ENCODE data around the gene CADPS2. TPM values are rescaled to one million over a fixed set of nuclear protein-coding genes. Genes with fewer than 3 reads are reported as not detected.

CADPS2 gene
- polyA plus RNA-seq, 4 donors, result 38.1 to 59.8 (median 52.9) TPM

DNA sequence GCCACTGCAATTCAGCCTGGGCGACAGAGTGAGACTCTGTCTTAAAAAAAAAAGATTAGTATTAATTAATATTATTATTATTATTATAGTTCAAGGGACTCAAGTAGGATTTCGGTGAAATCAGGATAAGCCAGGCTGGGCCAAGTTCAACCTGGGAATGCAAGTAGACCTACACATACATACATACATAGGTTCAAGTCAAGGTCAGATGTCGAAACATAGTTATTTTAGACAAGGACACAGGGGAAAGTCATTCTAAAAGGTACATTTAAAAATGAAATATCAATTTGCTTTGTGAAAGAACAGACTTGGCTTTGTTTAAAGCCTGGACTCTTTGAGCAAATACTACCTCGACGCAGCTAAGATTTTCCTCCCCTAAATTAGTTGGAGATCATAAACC lies 336.7 kb downstream of the CADPS2 start:
- DNase-seq (ENCODE audit: low read depth in 4 of 4, low spot score in 3 of 4), result no peak

DNA sequence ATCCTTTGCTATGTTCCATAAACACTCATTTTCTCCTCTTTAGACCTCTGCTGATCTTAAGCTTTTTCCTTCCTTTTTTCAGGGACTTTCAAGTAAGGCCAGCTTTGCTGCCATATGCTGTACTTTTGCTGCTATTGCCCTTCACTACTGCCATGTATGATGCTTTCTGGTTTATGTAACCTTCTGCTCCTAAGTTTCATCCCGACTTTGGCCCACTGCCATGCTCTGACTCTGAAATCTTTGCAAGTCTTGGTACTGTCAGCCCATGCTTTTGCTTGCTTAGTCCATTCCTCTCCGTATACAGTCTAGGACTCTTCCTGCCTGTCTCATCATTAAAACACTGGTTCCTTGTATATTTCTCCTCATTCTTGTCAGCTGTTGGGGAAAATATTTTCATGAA lies 339.8 kb downstream of the CADPS2 start:
- no peak for DNase-seq (ENCODE audit: low read depth in 4 of 4, low spot score in 3 of 4)

DNA sequence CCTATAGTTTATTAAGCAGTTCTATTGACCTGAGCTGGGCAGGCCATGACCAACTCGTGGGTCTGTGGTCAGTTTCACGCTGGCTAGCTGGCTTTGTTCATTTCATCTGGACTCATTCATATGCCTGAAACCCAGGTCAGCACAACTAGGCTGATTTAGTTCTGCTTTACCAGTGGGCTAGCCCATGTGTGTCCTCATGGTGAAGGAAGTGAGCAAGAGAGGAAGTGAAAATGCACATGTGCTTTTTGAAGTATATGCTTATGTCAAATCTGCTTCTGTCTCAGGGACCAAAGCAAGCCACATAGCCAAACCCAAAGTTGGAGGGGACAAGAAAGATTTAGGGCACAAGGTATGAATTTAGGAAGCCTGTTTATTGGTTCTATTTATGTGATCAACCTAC lies 341.8 kb downstream of the CADPS2 start:
- no peak for DNase-seq (ENCODE audit: low read depth in 4 of 4, low spot score in 3 of 4)

DNA sequence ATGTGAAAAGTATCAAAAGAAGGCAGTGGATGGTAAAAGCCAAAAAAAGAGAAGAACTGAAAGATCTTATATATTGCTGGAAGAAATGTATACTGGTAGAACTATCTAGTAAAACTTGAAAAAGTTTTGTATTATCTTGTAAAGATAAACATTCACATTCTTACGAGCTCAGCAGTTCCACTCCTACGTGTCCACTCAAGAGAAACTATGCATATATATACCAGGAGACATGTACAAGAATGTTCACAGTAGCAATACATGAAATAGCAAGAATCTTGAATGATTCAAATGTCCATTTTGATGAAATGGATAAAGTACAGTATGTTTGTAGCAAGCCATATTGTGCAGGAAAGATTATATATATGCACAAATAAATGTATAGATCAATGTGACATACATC lies 342.4 kb downstream of the CADPS2 start:
- no peak for DNase-seq (ENCODE audit: low read depth in 4 of 4, low spot score in 3 of 4)

DNA sequence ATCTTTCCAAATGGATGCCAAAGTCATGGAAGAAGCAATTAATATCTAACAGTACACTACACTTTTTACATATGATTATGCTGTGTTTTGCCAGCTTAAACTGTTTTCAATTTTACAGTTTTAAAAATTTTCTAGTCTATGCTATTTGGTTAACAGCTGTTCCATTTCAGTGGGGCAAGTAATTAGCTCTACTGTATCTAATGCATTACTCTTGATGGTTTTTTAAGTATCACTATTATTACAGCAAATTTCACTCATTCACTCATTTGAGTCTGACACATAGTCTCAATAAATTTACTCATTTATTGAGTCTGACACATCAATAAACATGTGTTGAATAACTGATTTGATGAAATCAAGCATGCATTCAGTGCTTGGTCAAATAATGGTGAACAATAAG lies 343.1 kb downstream of the CADPS2 start:
- no peak for DNase-seq (ENCODE audit: low read depth in 4 of 4, low spot score in 3 of 4)

DNA sequence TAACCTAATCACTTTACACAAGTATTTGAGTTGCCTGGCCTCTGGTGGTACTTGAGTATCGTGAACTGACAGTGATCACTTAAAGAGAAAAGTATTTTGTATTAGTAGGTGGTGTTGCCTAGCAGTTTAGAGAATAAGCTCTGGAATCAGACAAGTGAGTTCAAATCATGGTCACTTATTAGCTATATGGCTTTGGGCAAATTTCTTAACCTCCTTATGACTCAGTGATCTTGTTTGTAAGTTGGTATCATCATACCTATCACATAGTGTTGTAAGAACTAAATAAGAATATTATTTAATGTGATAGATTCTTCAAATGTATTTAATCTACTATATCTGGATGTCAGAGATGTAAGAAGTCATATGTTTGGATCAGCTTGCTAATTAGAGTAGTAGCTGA lies 351.2 kb downstream of the CADPS2 start:
- no peak for DNase-seq (ENCODE audit: low read depth in 4 of 4, low spot score in 3 of 4)

DNA sequence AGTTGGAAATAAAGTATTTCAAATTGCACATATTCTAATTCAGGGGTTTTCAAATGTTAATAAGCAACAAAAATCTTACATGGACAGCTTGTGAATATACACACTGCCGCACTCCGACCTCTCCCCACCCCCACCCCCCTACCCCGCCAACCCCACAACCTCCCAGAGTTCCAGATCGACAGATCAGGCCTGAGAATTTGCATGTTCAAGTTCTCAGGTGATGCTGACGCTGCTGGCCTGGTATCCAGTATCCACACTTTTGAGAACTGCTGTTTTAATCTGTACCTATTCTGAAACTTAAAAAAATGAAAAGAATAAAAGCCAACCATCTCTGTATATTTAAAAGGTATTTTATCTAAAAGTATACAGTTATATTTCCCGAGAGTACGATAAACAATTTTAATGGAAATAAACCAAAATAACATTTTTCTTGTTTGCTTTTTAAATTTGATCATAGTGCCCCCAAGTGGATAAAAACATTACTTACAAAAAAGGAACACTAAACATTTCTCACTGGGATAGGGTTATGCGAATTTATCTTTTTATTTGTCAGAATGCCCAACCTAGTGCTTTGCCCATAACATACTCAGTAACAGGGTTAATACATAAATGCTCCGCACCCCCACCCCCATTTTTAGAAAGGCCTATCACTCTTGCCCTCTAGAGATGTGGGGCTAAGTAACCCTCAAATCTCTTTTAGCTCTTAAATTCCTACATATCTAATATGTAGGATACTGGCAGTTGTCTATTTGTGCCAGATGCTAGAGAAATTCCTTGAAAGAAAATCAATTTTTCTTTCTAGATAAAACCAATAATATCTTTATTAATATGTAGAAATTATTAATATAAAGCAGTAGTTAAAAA lies 353.6 kb downstream of the CADPS2 start:
- DNase-seq (ENCODE audit: low read depth in 4 of 4, low spot score in 3 of 4), result no peak

DNA sequence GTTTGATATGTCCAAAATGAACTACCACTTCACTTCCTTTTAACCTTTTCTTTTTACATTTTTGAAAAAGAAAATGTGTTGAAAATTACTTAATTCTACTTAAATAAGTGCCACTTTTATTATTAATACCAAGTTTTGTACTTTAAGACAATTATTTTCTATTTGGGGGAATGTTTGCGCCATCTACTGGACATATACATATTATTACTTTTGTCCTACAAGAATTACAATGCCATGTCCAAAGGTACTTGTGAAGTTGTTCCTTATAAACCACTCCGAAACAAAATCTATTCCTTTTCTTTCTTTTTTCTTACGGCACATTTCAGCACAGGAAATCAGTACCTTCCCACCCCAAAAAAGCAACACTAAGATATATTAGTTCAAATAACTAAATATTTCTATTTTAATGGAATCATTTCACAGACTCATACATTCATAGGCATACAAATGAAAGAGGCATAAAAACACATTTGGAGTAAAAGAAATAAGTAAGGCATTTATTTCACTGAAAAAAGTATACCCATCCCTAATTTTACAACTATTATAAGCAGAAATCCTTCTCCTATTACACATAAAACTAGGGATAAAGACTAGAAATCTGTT lies 357.3 kb downstream of the CADPS2 start:
- peak in 3 of 4 donors; percentile 23 to 30 (median 24) for DNase-seq (ENCODE audit: low read depth in 4 of 4, low spot score in 3 of 4)

DNA sequence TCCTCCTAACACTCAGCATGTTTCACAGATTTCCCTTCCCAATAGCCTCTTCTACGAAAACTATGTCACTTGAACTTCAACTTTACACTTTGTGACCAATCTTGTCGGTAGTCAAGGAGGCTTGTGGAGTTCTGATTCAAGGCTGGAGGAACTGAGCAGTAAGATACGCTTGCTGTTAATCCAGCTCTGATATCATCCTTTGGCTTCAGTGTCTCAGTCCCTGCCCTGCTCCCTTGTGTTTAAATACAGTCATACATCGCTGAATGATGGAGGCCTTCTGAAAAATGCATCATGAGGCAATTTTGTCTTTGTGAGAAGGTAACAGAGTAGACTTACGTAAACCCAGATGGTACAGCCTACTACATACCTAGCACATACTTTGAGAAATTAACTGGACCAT lies 360.9 kb downstream of the CADPS2 start:
- DNase-seq (ENCODE audit: low read depth in 4 of 4, low spot score in 3 of 4), result no peak

DNA sequence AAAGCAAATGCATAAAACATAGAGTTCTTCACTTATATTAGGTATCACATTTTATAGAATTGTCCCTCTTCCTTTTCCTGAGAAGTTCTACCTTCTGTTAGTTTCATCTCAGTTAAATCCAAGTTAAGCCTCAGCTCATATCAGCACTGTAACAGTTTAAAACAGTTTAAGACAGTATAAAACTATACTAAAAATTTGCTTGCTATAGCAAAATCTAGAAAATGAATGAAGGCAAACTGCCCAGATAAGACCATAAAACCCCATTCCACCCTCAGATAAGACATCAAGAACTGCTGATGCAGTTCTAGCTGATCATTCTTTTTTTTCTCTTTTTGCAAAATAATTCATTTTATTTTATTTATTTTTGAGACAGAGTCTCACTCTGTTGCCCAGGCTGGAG lies 364.5 kb downstream of the CADPS2 start:
- no peak for DNase-seq (ENCODE audit: low read depth in 4 of 4, low spot score in 3 of 4)

DNA sequence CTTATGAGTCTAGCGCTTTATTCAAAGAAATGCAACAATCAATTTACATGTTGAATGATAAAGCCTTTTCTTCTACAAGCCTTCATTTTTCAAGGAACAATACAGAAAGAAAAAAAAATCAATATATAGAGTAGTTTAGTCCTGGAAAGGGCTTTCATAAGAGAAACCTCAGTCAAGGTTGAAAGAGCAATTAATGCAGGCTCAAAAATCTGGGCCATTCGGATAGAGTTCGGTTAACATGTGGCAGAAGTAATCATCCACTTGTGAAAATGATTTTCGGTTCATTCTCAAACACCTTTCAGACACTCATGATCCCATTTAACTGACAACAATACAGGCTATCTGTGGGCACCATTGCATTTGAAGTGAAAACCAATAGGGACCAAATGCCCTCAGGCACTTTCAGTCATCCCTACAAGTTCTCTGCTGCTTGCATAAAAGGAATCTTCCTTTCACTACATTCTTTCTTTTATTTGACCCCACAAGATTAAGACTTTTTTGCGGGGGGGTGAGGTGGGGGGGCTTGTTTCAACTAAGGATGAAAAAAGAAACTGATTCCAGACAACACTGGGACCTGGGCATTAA lies 365.2 kb downstream of the CADPS2 start:
- no peak for DNase-seq (ENCODE audit: low read depth in 4 of 4, low spot score in 3 of 4)

DNA sequence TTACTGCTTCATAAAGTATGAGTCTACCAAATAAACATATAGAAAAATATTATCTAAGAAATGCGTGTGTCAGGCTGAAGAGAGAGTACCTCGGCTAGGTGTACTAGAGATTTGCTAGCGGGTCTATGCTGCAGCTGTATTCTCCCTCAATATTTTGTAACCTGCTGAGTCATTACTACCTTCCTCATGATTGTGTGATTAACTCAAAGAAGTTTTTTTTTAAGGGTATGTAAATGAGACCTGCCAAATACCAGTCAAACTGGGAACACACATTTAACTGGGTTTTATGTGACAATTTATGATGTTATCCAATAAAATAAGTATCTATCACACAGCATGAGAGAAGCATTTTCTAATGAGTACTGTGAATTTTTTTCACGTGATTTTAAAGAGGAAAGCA lies 367.8 kb downstream of the CADPS2 start:
- DNase-seq (ENCODE audit: low read depth in 4 of 4, low spot score in 3 of 4), result no peak

DNA sequence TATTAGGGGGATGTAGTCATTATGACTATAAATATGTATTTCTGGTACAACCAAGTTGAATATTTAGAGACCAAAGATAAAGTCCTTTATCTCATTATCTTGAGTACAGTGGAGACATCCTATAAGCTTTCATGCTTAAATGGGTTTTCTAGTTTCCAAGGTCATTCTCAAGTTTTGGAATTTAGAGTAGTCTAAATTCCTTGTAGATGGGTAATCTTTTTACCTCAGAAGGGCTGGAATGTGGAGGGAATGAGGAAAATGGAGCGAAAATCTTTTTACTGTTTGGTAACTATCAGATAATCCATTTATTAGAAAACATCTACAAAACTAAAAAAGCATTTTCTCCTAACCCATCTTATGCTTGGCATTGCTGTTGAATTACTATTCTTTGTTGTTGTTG lies 368.7 kb downstream of the CADPS2 start:
- no peak for DNase-seq (ENCODE audit: low read depth in 4 of 4, low spot score in 3 of 4)

DNA sequence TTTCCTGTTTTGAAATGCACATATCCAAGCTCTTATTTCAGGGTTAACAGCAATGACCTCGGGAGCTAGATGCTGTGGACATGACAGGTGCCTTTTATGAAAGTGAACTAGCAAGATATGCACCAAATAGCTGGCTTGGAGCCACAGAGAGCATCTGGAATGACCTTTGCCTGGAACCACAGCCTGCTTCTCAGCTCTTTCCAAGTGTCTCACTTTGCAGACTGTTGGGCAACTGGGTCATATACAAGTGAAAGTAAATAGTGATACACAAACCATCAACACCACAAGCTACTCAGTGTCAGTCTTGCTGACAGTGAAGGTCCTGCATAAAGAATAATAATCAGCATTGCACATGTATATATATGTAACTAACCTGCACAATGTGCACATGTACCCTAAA lies 370.9 kb downstream of the CADPS2 start:
- DNase-seq (ENCODE audit: low read depth in 4 of 4, low spot score in 3 of 4), result no peak

DNA sequence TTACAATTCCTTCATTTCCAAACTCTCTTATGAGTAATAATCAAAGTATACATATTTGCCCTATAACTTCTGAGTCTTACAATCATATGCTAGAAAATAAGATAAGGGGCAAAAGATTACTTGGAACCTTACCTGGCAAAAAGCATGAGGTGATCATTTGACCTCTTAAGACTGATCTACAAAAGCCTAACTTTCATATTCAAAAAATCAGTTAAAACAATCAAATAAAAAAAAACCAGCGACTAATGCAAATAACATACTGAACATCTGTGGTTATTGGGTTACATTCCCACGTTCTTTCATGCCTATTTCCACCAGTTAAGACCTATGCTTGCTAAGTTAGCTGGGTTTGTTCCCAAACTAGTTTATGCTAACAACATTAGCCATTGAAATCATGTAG lies 375.0 kb downstream of the CADPS2 start:
- no peak for DNase-seq (ENCODE audit: low read depth in 4 of 4, low spot score in 3 of 4)

DNA sequence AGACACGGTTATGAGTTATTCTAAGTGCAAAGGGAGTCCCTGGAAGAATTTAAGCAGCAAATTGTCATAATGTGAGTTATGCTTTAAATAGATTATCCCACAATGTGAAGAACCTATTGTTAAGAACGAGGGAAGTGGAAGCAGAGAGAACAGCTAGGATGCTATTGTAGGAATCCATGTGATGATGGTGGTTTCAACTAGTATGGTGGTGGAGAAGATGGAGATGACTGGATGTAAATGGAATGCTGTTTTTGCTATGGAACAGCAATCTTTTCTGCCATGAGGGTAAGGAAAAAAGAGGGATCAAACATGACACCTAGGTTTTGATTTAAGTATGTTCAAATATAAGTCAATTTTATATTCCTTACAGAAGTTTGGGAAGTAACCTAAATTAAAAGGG lies 378.7 kb downstream of the CADPS2 start:
- no peak for DNase-seq (ENCODE audit: low read depth in 4 of 4, low spot score in 3 of 4)

DNA sequence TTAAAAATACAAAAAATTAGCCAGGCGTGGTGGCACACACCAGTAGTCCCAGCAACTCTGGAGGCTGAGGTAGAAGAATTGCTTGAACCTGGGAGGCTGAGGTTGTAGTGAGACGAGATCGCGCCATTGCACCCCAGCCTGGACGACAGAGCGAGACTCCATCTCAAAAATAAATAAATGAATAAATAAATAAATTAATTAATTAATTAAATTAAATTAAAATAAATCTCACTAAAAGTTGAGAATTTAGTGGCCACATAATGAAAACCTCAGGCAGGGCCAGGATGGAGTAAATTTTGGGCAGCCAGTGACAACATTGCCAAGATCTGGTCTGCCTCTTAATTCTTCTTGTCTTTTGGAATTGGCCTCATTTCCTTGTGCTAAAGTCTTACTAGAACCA lies 394.3 kb downstream of the CADPS2 start:
- no peak for DNase-seq (ENCODE audit: low read depth in 4 of 4, low spot score in 3 of 4)

DNA sequence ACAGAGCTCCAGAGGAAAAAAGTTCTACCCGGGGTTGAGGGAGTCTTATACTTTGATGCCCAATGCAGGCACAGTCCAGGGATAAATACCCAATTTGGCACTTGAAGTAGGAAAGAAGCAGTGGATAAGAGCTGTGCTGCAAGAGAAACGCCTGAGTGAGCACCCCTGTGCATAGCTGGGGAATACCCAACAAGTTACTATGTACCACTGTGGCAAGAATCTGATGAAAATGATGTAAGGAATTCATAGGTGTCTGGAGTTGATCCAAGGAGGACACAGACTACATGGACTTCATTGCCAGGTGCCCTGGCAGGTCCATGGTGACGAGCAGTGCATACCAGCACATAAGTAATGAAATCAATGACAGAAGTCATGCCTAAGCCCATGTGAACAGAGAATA lies 398.0 kb downstream of the CADPS2 start:
- no peak for DNase-seq (ENCODE audit: low read depth in 4 of 4, low spot score in 3 of 4)

DNA sequence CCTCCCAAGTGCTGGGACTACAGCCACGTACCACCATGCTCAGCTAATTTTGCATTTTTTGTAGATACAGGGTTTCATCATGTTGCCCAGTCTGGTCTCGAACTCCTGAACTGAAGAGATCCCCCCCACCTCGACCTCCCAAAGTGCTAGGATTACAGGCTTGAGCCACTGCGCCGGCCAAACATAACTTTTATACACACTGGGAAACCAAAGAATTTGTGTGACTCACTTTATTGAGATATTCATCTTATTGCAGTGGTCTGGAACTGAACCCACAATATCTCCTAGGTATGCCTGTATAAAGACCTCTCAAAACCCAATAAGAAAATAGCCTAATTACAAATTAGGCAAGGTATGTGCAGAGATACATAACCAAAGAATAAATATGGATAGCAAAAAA lies 399.1 kb downstream of the CADPS2 start:
- DNase-seq (ENCODE audit: low read depth in 4 of 4, low spot score in 3 of 4), result no peak

DNA sequence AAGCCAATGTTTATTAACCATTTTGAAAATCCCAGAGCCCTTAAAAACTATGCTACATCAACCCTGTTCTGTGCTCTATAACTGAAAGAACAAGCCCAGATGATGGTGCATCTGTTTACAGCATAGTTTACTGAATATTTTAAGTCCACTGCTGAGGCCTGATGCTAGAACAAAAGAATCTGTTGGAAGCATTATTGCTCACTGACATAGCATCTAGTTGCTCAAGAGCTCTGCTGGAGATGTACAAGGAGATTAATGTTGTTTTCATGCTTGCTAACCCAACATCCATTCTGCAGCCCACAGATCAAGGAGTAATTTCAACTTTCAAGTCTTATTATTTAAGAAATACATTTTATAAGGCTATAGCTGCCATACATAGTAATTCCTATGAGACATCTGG lies 400.4 kb downstream of the CADPS2 start:
- no peak for DNase-seq (ENCODE audit: low read depth in 4 of 4, low spot score in 3 of 4)

DNA sequence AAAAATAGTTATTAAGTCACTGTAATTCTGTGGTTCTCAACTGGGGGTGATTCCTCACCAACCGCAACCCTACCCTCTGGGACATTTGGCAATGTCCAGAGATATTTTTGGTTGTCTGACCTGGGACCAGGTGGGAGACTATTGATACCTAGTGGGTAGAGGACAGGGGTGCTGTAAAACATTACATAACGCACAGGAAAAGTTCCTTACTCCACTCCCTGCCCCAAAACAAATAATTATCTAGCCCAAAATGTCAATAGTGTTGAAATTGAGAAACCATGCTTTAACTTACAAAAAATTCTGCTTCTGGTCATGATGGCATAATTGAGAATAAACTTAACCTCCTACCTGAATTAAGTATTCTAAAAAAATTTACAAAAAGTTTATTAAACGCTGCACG lies 404.0 kb downstream of the CADPS2 start:
- no peak for DNase-seq (ENCODE audit: low read depth in 4 of 4, low spot score in 3 of 4)

DNA sequence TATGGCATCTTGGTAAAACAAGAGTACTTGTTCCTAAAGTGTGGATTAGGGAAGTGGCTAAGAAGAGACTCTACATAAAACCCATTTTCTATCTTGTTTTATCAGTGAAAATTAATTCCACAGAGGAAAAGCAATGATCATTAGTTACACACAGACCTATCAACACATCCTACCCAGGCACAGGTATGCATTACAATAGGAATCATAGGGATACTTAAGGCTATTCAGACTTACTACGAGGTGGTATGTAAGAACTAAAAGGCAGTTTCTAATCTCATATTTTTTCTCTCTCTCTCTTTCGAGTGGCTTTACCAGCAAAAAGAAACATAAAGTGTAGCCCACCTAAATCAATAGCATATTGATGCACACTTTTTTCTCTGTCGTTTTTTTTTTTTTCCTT lies 415.4 kb downstream of the CADPS2 start:
- DNase-seq (ENCODE audit: low read depth in 4 of 4, low spot score in 3 of 4), result no peak
